Measurements from ENCODE around the gene AGBL3. TPM values are rescaled to one million over a fixed set of nuclear protein-coding genes. Genes with fewer than 3 reads are reported as not detected.

The AGBL3 gene
- total and polyA plus RNA-seq, 9 of the 15 experiments (the other 6 are each of a cell fraction or from before 2014, with no cell fraction given) = 0.54 to 2.9 (median 1.7) TPM

DNA sequence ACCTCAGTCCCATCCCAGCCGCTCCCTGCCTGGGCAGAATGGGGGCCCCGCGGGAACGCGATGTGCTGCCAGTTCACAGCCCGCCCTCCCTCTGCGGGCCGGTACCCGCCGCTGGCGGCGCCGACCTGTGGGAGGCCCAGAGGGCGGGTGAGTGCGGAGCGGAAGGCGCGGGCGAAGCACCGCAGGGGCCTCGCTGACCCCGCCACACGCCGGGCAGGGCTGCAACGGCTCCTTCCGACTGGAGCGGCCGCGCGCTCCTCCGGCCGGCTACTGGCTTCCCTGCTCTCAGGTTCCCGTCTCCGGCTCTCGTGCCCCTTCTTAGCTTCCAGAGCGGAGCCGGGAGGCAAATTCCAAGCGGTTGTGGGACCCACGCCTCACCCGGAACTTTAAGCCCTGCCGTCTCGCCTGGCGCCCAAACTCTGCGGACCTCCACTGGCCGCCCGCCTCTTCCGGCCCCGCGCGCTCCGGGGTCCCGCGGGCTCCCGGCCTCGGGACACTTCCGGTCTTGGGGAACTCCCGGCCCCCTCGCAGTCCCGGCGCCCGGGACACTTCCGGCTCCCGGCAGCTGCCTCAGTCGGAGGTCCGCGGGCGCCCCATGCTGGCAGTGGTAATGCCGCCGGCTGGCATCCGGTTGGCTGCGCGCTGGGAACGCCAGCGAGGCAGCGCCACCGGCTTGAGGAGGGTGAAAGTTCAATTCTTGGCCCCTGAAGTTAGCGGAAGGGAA is 184.1 kb downstream of the AGBL3 start, which contains the start of gene CYREN (continued):
- TF ChIP-seq, protein P1, sequence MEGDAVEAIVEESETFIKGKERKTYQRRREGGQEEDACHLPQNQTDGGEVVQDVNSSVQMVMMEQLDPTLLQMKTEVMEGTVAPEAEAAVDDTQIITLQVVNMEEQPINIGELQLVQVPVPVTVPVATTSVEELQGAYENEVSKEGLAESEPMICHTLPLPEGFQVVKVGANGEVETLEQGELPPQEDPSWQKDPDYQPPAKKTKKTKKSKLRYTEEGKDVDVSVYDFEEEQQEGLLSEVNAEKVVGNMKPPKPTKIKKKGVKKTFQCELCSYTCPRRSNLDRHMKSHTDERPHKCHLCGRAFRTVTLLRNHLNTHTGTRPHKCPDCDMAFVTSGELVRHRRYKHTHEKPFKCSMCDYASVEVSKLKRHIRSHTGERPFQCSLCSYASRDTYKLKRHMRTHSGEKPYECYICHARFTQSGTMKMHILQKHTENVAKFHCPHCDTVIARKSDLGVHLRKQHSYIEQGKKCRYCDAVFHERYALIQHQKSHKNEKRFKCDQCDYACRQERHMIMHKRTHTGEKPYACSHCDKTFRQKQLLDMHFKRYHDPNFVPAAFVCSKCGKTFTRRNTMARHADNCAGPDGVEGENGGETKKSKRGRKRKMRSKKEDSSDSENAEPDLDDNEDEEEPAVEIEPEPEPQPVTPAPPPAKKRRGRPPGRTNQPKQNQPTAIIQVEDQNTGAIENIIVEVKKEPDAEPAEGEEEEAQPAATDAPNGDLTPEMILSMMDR (IDR thresholded peaks at IDR 0.05 in 2 of 3, conservative IDR thresholded peaks at IDR 0.05 in 1 of 3; ENCODE audit: insufficient read depth in 2 of 3, low read depth in 1 of 3, low read length in 3 of 3) = peak; percentile 92 to 99 (median 98)
- TF ChIP-seq ZSCAN32 (CRISPR knock-in tag; IDR thresholded peaks at IDR 0.05) (no peak), HDGF (IDR thresholded peaks at IDR 0.05) (no peak), NCOA4 (IDR thresholded peaks at IDR 0.05; ENCODE audit: partially characterized antibody) (no peak), ZNF24 (IDR thresholded peaks at IDR 0.05) (peak; percentile 28)
- TF ChIP-seq, protein P2, sequence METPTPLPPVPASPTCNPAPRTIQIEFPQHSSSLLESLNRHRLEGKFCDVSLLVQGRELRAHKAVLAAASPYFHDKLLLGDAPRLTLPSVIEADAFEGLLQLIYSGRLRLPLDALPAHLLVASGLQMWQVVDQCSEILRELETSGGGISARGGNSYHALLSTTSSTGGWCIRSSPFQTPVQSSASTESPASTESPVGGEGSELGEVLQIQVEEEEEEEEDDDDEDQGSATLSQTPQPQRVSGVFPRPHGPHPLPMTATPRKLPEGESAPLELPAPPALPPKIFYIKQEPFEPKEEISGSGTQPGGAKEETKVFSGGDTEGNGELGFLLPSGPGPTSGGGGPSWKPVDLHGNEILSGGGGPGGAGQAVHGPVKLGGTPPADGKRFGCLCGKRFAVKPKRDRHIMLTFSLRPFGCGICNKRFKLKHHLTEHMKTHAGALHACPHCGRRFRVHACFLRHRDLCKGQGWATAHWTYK (CRISPR knock-in tag; IDR thresholded peaks at IDR 0.05) = peak; percentile 82; the same call in 1 of the 2 replicates
- TF ChIP-seq, protein P3, sequence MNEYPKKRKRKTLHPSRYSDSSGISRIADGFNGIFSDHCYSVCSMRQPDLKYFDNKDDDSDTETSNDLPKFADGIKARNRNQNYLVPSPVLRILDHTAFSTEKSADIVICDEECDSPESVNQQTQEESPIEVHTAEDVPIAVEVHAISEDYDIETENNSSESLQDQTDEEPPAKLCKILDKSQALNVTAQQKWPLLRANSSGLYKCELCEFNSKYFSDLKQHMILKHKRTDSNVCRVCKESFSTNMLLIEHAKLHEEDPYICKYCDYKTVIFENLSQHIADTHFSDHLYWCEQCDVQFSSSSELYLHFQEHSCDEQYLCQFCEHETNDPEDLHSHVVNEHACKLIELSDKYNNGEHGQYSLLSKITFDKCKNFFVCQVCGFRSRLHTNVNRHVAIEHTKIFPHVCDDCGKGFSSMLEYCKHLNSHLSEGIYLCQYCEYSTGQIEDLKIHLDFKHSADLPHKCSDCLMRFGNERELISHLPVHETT (CRISPR knock-in tag; conservative IDR thresholded peaks at IDR 0.05 in 1 of 2, IDR thresholded peaks at IDR 0.05 in 1 of 2) = peak in 1 of 2 experiments; percentile 99; a peak in 3 of 4 replicates
- TF ChIP-seq, protein P4, sequence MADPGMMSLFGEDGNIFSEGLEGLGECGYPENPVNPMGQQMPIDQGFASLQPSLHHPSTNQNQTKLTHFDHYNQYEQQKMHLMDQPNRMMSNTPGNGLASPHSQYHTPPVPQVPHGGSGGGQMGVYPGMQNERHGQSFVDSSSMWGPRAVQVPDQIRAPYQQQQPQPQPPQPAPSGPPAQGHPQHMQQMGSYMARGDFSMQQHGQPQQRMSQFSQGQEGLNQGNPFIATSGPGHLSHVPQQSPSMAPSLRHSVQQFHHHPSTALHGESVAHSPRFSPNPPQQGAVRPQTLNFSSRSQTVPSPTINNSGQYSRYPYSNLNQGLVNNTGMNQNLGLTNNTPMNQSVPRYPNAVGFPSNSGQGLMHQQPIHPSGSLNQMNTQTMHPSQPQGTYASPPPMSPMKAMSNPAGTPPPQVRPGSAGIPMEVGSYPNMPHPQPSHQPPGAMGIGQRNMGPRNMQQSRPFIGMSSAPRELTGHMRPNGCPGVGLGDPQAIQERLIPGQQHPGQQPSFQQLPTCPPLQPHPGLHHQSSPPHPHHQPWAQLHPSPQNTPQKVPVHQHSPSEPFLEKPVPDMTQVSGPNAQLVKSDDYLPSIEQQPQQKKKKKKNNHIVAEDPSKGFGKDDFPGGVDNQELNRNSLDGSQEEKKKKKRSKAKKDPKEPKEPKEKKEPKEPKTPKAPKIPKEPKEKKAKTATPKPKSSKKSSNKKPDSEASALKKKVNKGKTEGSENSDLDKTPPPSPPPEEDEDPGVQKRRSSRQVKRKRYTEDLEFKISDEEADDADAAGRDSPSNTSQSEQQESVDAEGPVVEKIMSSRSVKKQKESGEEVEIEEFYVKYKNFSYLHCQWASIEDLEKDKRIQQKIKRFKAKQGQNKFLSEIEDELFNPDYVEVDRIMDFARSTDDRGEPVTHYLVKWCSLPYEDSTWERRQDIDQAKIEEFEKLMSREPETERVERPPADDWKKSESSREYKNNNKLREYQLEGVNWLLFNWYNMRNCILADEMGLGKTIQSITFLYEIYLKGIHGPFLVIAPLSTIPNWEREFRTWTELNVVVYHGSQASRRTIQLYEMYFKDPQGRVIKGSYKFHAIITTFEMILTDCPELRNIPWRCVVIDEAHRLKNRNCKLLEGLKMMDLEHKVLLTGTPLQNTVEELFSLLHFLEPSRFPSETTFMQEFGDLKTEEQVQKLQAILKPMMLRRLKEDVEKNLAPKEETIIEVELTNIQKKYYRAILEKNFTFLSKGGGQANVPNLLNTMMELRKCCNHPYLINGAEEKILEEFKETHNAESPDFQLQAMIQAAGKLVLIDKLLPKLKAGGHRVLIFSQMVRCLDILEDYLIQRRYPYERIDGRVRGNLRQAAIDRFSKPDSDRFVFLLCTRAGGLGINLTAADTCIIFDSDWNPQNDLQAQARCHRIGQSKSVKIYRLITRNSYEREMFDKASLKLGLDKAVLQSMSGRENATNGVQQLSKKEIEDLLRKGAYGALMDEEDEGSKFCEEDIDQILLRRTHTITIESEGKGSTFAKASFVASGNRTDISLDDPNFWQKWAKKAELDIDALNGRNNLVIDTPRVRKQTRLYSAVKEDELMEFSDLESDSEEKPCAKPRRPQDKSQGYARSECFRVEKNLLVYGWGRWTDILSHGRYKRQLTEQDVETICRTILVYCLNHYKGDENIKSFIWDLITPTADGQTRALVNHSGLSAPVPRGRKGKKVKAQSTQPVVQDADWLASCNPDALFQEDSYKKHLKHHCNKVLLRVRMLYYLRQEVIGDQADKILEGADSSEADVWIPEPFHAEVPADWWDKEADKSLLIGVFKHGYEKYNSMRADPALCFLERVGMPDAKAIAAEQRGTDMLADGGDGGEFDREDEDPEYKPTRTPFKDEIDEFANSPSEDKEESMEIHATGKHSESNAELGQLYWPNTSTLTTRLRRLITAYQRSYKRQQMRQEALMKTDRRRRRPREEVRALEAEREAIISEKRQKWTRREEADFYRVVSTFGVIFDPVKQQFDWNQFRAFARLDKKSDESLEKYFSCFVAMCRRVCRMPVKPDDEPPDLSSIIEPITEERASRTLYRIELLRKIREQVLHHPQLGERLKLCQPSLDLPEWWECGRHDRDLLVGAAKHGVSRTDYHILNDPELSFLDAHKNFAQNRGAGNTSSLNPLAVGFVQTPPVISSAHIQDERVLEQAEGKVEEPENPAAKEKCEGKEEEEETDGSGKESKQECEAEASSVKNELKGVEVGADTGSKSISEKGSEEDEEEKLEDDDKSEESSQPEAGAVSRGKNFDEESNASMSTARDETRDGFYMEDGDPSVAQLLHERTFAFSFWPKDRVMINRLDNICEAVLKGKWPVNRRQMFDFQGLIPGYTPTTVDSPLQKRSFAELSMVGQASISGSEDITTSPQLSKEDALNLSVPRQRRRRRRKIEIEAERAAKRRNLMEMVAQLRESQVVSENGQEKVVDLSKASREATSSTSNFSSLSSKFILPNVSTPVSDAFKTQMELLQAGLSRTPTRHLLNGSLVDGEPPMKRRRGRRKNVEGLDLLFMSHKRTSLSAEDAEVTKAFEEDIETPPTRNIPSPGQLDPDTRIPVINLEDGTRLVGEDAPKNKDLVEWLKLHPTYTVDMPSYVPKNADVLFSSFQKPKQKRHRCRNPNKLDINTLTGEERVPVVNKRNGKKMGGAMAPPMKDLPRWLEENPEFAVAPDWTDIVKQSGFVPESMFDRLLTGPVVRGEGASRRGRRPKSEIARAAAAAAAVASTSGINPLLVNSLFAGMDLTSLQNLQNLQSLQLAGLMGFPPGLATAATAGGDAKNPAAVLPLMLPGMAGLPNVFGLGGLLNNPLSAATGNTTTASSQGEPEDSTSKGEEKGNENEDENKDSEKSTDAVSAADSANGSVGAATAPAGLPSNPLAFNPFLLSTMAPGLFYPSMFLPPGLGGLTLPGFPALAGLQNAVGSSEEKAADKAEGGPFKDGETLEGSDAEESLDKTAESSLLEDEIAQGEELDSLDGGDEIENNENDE (IDR thresholded peaks at IDR 0.05; ENCODE audit: low read depth, low read length) = no peak
